Activated CD8-positive, alpha-beta memory T cell treated with anti-CD3 and anti-CD28 coated beads, Interleukin-2, amount 50 U/mL, for 24 hours (primary cell): ENCODE data around the gene RCOR2.
"Not testable (repeated sequence)": the region's sequence is repeated elsewhere in the genome, so short reads cannot be mapped to it uniquely, and the experiment has no call there.

Experiments used
- DNase-seq: peaks from one replicate; pipeline ENCODE4 v3.0.0-alpha.2; 2020; ENCODE audit errors: extremely low read depth

RCOR2 gene

GRCh38 chr11:63877658-63878241, 39.2 kb downstream of the RCOR2 start:
- no peak for DNase-seq

GRCh38 chr11:63876616-63877015, 40.3 kb downstream of the RCOR2 start:
- no peak for DNase-seq

- DNase-seq: no peak
These were observed 41.4 kb downstream of the RCOR2 start for GRCh38 chr11:63875506-63876065.

- DNase-seq: no peak
These were observed 42.5 kb downstream of the RCOR2 start for GRCh38 chr11:63874511-63874910.

GRCh38 chr11:63873311-63873710, 43.7 kb downstream of the RCOR2 start:
- DNase-seq: no peak

GRCh38 chr11:63872800-63873197, 44.2 kb downstream of the RCOR2 start:
- no peak for DNase-seq

GRCh38 chr11:63871962-63872799, 44.8 kb downstream of the RCOR2 start:
- no peak for DNase-seq

- no peak for DNase-seq
These were observed 46.4 kb downstream of the RCOR2 start for GRCh38 chr11:63870351-63871140.

- DNase-seq: no peak
These were observed 47.3 kb downstream of the RCOR2 start for GRCh38 chr11:63869683-63870082.

- DNase-seq: no peak
These were observed 47.8 kb downstream of the RCOR2 start for GRCh38 chr11:63869171-63869591.

GRCh38 chr11:63868399-63869064, 48.4 kb downstream of the RCOR2 start:
- no peak for DNase-seq

GRCh38 chr11:63867511-63867910, 49.5 kb downstream of the RCOR2 start:
- DNase-seq: no peak

- DNase-seq: peak; percentile 76
These were observed 50.8 kb downstream of the RCOR2 start for GRCh38 chr11:63866211-63866610.

- DNase-seq: not testable (repeated sequence)
These were observed 53.3 kb downstream of the RCOR2 start for GRCh38 chr11:63863620-63864019.

GRCh38 chr11:63862923-63863322, 54.0 kb downstream of the RCOR2 start:
- DNase-seq: no peak
